Heart right ventricle (tissue), 16 donors: Measurements from ENCODE around the gene PPP1R15B. TPM values are rescaled to one million over a fixed set of nuclear protein-coding genes. Genes with fewer than 3 reads are reported as not detected.

Source experiments
- ATAC-seq, 8 donors: fragments of 200-7000 bp; cut with Tn5 transposase; one replicate each; pipeline ENCODE4 v1.9.1; 2020; ENCODE audit warnings: mild to moderate bottlenecking in 8 of 8, moderate library complexity in 8 of 8, moderate number of reproducible peaks in 1 of 8
- DNase-seq, 2 donors: peaks; one replicate each; pipeline ENCODE4 v3.0.0-alpha.2; 2020
- H3K27ac ChIP-seq, 10 donors: fragments of 200-600 bp; sonication (generic) in 2 of 10; one replicate each; pipeline versions ENCODE4 v1.5.0 to v1.8.0; 2020 to 2022; ENCODE audit warnings: mild to moderate bottlenecking in 3 of 10
- H3K27me3 ChIP-seq, 7 donors: fragments of 200-600 bp; one replicate each; pipeline ENCODE4 v1.8.0; 2021 to 2022; ENCODE audit warnings: mild to moderate bottlenecking in 2 of 7
- H3K36me3 ChIP-seq, 9 donors: fragments of 200-600 bp; sonication (generic) in 1 of 9; one replicate each; pipeline versions ENCODE4 v1.5.0 to v1.8.0; 2020 to 2022; ENCODE audit warnings: mild to moderate bottlenecking in 2 of 9
- H3K4me1 ChIP-seq, 9 donors: fragments of 200-600 bp; sonication (generic) in 1 of 9; one replicate each; pipeline versions ENCODE4 v1.5.0 to v1.8.0; 2020 to 2022; ENCODE audit warnings: mild to moderate bottlenecking in 4 of 9
- H3K4me3 ChIP-seq, 10 donors: fragments of 200-600 bp; sonication (generic) in 2 of 10; one replicate each; pipeline versions ENCODE4 v1.5.0 to v1.8.0; 2020 to 2022; ENCODE audit warnings: mild to moderate bottlenecking in 7 of 10, moderate library complexity in 2 of 10
- H3K9me3 ChIP-seq, 11 donors: fragments of 200-600 bp in 10 of 11; sonication (generic) in 2 of 11; one replicate each; pipeline versions ENCODE4 v1.5.0 to v1.8.0; 2013 to 2022; ENCODE audit warnings: mild to moderate bottlenecking in 2 of 11, control low read depth in 1 of 11, moderate library complexity in 1 of 11
- CTCF ChIP-seq, 9 donors: fragments of 200-600 bp; sonication (generic) in 2 of 9; IDR thresholded peaks; one replicate each; pipeline versions ENCODE4 v1.5.0 to v1.8.0; 2021 to 2022; ENCODE audit warnings: antibody characterized with exemption in 9 of 9, mild to moderate bottlenecking in 5 of 9, moderate library complexity in 1 of 9
- WGBS, 2 donors: extraction: QIAGEN DNeasy Blood & Tissue Kit; methylation state at CpG; one replicate each; pipeline ENCODE4 v1.1.7; 2013; ENCODE audit warnings: inconsistent platforms in 1 of 2; 5-methylcytosine and 5-hydroxymethylcytosine counted together
- intact Hi-C, 10 donors: fragments of 100-400 bp; cut with DNase I; formaldehyde crosslinking; loops; one replicate each; pipeline versions ENCODE4 v1.11.1 to v1.14.2; 2022
- polyA plus RNA-seq, 2 donors: library from polyadenylated mRNA; stranded (reverse); fragments of 200-250 nt; gene quantifications; one replicate each; pipeline ENCODE4 v1.2.3, GENCODE V29; 2013
- total RNA-seq, 10 donors: library from RNA; stranded (reverse); fragmentation: NEBNext Ultra II Directional in 3 of 10; extraction: Animal tissue kit (Norgen Biotek cat#: 25700) in 3 of 10; gene quantifications; one replicate each; pipeline versions ENCODE4 v1.2.1 to v1.2.4, GENCODE V29; 2021 to 2023
- donor health status: Arrhythmogenic right ventricular cardiomyopathy.
- donor health status: ischemic (EF 13 %, LVEDD 7.1; RV severe dilation, severe dysfunction).
- donor health status: healthy with polysubstance abuse.
- donor health status: DM: no; HTN: yes; CAD: no.
- donor health status: DM: no; HTN: no; CAD: no.
- donor health status: ischemic (EF 25% LVEDD 6.9; RV normal size, moderate dysfunction).
- donor health status: ischemic (EF 25% LVEDD 5.7; RV mildly dilated, moderate dysfunction).
- donor health status: healthy.
- donor health status: DM: yes; HTN: yes; CAD: no.
- donor health status: Ischemic cardiomyopathy.
- donor health status: ischemic (EF 35%, LVEDD 5.7; RV mildly dilated, moderate dysfunction).
- donor health status: nonischemic (EF 11% LVEDD 7.7; RV severe dilation, severe dysfunction).
- donor health status: DM: yes; HTN: yes; CAD: no.
- donor health status: PGD.
- donor health status: ischemic (EF 29% LVEDD 5.4; RV normal size, mild dysfunction).
- donor health status: nonischemic (EF 23%, LVEDD 6.1; RV moderate dilation, normal function).

PPP1R15B gene
- total and polyA plus RNA-seq, 12 donors, result 8.4 to 47.3 (median 21.5) TPM

- Histone ChIP-seq H3K9me3 (peaks cover 0 to 5% (median 0%) of the 10 kb centered on the region in 11 donors), H3K4me3 (no peak overlapping the region), H3K36me3 (peaks cover 0 to 40% (median 17%) of the 10 kb centered on the region in 9 donors), H3K4me1 (peaks cover 0 to 4% (median 0%) of the 10 kb centered on the region in 9 donors), H3K27me3 (no peaks in the 10 kb centered on the region), H3K27ac (no peak overlapping the region)
- ATAC-seq (no peak), DNase-seq (no peak)
- intact Hi-C loops, result loop anchor here in 2 of 10 donors (5.0 to 10.0 kb wide), 2 partner anchors 231 to 234 kb away; partner anchors contain the start of gene REN (in 1 of the 2)
- no peak for TF ChIP-seq CTCF (IDR thresholded peaks at IDR 0.05)
- 79 to 83% methylated on average over 4 of the region's 4 CpGs for WGBS, 2 donors
These were observed 15.5 kb downstream of the PPP1R15B start for GRCh38 chr1:204396015-204396583.

- intact Hi-C loops, result loop anchor here in 1 of 10 donors (10.0 kb wide), 1 partner anchor 227 kb away; the partner anchor contains the start of gene REN
- H3K27ac ChIP-seq, result no peak overlapping the region
- ATAC-seq, result no peak
- DNase-seq, result no peak
- H3K4me1 ChIP-seq, result peaks cover 0 to 3% (median 0%) of the 10 kb centered on the region in 9 donors
- peaks cover 0 to 5% (median 0%) of the 10 kb centered on the region in 11 donors for H3K9me3 ChIP-seq
- H3K4me3 ChIP-seq, result no peak overlapping the region
- H3K27me3 ChIP-seq, result no peaks in the 10 kb centered on the region
- H3K36me3 ChIP-seq, result no peaks in the 10 kb centered on the region
- TF ChIP-seq CTCF (IDR thresholded peaks at IDR 0.05), result no peak
These were observed 20.0 kb downstream of the PPP1R15B start for GRCh38 chr1:204391629-204392028.

GRCh38 chr1:204390751-204391466, 20.7 kb downstream of the PPP1R15B start:
- peaks cover 0 to 3% (median 0%) of the 10 kb centered on the region in 9 donors for H3K4me1 ChIP-seq
- no peak for ATAC-seq
- H3K36me3 ChIP-seq, result no peaks in the 10 kb centered on the region
- TF ChIP-seq CTCF (IDR thresholded peaks at IDR 0.05), result no peak
- H3K4me3 ChIP-seq, result no peak overlapping the region
- peaks cover 0 to 2% (median 0%) of the 10 kb centered on the region in 11 donors for H3K9me3 ChIP-seq
- no peaks in the 10 kb centered on the region for H3K27me3 ChIP-seq
- H3K27ac ChIP-seq, result no peak overlapping the region
- no peak for DNase-seq
- WGBS, 2 donors, result 53 to 63% methylated on average over 4 of the region's 4 CpGs
- intact Hi-C loops, result loop anchor here in 1 of 10 donors (10.0 kb wide), 1 partner anchor 226 kb away; the partner anchor contains the start of gene REN

- H3K36me3 ChIP-seq, result no peaks in the 10 kb centered on the region
- H3K4me3 ChIP-seq, result no peak overlapping the region
- H3K4me1 ChIP-seq, result peaks cover 0 to 11% (median 4%) of the 10 kb centered on the region in 9 donors
- 93 to 95% methylated on average over 2 of the region's 2 CpGs for WGBS, 2 donors
- no peak for DNase-seq
- intact Hi-C loops, result no loop called here
- no peak for TF ChIP-seq CTCF (IDR thresholded peaks at IDR 0.05)
- peaks cover 0 to 7% (median 0%) of the 10 kb centered on the region in 7 donors for H3K27me3 ChIP-seq
- H3K9me3 ChIP-seq, result no peaks in the 10 kb centered on the region
- ATAC-seq, result no peak
- no peak overlapping the region for H3K27ac ChIP-seq
These were observed 25.9 kb downstream of the PPP1R15B start for GRCh38 chr1:204385727-204386126.
